ENCODE results near the gene RAMP3. TPM values are rescaled to one million over a fixed set of nuclear protein-coding genes. Genes with fewer than 3 reads are reported as not detected.

The RAMP3 gene
- total and polyA plus RNA-seq, 9 of the 15 experiments (the other 6 are each of a cell fraction or from before 2014, with no cell fraction given) = not detected

DNA sequence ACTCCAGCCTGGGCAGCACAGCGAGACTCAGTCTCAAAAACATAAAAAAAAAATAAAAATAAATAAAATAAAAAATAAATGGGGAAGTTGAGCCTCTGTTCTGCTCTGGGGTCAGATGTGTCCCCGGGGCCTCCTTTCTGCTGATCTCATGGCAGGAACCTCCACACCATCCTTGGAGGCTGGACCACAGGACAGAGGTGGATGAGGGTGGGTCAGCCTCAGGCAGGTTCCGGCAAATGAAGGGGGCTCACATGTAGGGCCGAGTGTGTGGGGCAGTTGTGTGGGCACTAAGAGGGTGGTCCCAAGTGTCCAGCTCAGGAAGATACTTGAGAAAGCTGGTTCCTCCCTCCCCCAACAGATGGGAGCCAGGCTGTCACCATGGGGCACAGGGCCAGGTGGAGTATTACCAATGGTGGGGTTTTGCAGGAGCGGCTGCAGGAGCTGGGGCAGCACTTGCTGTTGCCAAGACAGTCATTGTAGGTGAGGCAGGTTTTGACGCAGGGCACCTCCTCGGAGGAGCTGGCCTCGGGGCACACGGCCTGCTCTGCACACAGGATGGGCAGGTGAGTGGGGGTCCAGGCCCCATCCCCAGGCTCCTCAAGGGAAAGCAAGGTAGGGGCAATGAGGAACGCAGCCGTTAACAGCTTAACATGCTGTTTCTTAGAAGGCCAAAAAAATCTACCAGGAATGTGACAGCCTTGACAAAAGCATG lies 32.2 kb upstream of the RAMP3 start:
- peaks cover 3% of the 10 kb centered on the region for H3K9me1 ChIP-seq (ENCODE audit: control insufficient read depth, insufficient read depth, low read length)
- H3K4me2 ChIP-seq (ENCODE audit: insufficient read depth, low read length) = no peak overlapping the region
- peak overlapping the region in 1 of 2 experiments; percentile 79; a peak in 2 of 4 replicates for H3K9ac ChIP-seq (ENCODE audit: insufficient read depth in 1 of 2, low read depth in 2 of 2, low read length in 2 of 2)
- in situ Hi-C loops (cut with MboI) (no loop called here), intact Hi-C loops (cut with micrococcal nuclease) (no loop called here)
- DNase-seq (ENCODE audit: extremely low read depth in 1 of 4, low spot score in 3 of 4) = no peak
- ChIA-PET CTCF (ENCODE audit: low intra/inter-chr PET ratio) (no interaction called here), POLR2A (interaction anchor here (0.9 to 1.6 kb wide), 3 partner anchors 8 to 14 kb away, joined by 3 to 6 read pairs (median 4); partner anchors contain the start of gene TBRG4)
- H2AFZ ChIP-seq (ENCODE audit: low read depth, low read length) = 0 out of 2 replicates have a peak overlapping the region, but pooled peaks have one; percentile 3
- H3K27me3 ChIP-seq (ENCODE audit: control insufficient read depth in 2 of 2, insufficient read depth in 2 of 2, low read length in 2 of 2) = no peaks in the 10 kb centered on the region
- TF ChIP-seq NCOA6 (IDR thresholded peaks at IDR 0.05) (no peak), ZNF589 (CRISPR knock-in tag; IDR thresholded peaks at IDR 0.05; ENCODE audit: low read depth) (no peak), CHD1 (IDR thresholded peaks at IDR 0.05; ENCODE audit: low read length) (no peak)
- TF ChIP-seq, protein P1, sequence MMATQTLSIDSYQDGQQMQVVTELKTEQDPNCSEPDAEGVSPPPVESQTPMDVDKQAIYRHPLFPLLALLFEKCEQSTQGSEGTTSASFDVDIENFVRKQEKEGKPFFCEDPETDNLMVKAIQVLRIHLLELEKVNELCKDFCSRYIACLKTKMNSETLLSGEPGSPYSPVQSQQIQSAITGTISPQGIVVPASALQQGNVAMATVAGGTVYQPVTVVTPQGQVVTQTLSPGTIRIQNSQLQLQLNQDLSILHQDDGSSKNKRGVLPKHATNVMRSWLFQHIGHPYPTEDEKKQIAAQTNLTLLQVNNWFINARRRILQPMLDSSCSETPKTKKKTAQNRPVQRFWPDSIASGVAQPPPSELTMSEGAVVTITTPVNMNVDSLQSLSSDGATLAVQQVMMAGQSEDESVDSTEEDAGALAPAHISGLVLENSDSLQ (IDR thresholded peaks at IDR 0.05) = no peak
- no peaks in the 10 kb centered on the region for H3K79me2 ChIP-seq (ENCODE audit: control insufficient read depth, insufficient read depth, low read length)
- no peak for ATAC-seq
- H3K4me1 ChIP-seq (replicated peaks in 1 of 2; ENCODE audit: control insufficient read depth in 2 of 2, insufficient read depth in 2 of 2, low read length in 2 of 2) = peaks cover 0 to 29% of the 10 kb centered on the region in 2 experiments; a peak in 3 of 5 replicates
- no peak overlapping the region for H3K4me3 ChIP-seq
- no peak overlapping the region for H3K27ac ChIP-seq (ENCODE audit: extremely low read depth, low read depth, low read length)
- H3K36me3 ChIP-seq (ENCODE audit: control insufficient read depth, insufficient read depth, low read length) = no peaks in the 10 kb centered on the region
- BruUV-seq (replicated peaks) = no TSS peak
- no peak for FAIRE-seq
- 76% methylated on average over 11 of the region's 11 CpGs for WGBS (ENCODE audit: insufficient coverage, low coverage, missing lambda C conversion rate)
- no peaks in the 10 kb centered on the region for H3K9me3 ChIP-seq (replicated peaks; ENCODE audit: control insufficient read depth, insufficient read depth, low read depth, low read length)
- no peaks in the 10 kb centered on the region for H4K20me1 ChIP-seq (replicated peaks; ENCODE audit: control insufficient read depth, insufficient read depth, low read length)
